IMR-90 (cell line): Measurements from ENCODE around the gene CCDC136. TPM values are rescaled to one million over a fixed set of nuclear protein-coding genes. Genes with fewer than 3 reads are reported as not detected.

ENCODE experiments used
- ATAC-seq: fragments of 200-7000 bp; cut with Tn5 transposase; 2 replicates; pipeline ENCODE4 v1.9.1; 2020; ENCODE audit warnings: low read depth, mild to moderate bottlenecking, moderate library complexity
- BruUV-seq: library from RNA; stranded (reverse); fragments of 400-500 nt; replicated peaks from 2 replicates; lab custom pipeline; 2021; lab: Mats Ljungman, UMichigan
- CTCF ChIA-PET: fragments of 300-600 bp; formaldehyde crosslinking; extraction: SDS; loops from one replicate; lab custom pipeline; 2021; ENCODE audit warnings: antibody characterized with exemption; lab: Yijun Ruan, JAX
- POLR2A ChIA-PET: fragments of 300-600 bp; sonication (Branson Sonifier 250); formaldehyde crosslinking; loops from one replicate; lab custom pipeline; 2022; ENCODE audit warnings: antibody characterized with exemption; ENCODE audit not compliant: unreplicated experiment; lab: Charles Lee
- DNase-seq: peaks from one replicate; pipeline ENCODE4 v3.0.0; 2013
- H2AFZ ChIP-seq: replicated peaks from 2 replicates; pipeline ENCODE3; 2013; ENCODE audit warnings: low read length, mild to moderate bottlenecking; ENCODE audit not compliant: poor library complexity
- H2AK5ac ChIP-seq: 2 replicates; pipeline ENCODE4 v1.6.1; 2013; ENCODE audit warnings: low read depth, low read length, inconsistent platforms
- H2AK9ac ChIP-seq: replicated peaks from 2 replicates; pipeline ENCODE3; 2013; ENCODE audit warnings: mild to moderate bottlenecking, low read depth, low read length, moderate library complexity; ENCODE audit not compliant: poor library complexity
- H2BK120ac ChIP-seq: 2 replicates; pipeline ENCODE4 v1.6.1; 2013; ENCODE audit warnings: low read depth, low read length, inconsistent platforms
- H2BK15ac ChIP-seq: 3 replicates; pipeline ENCODE4 v1.6.1; 2013; ENCODE audit warnings: low read depth, low read length, inconsistent platforms
- H2BK20ac ChIP-seq: 2 replicates; pipeline ENCODE4 v1.6.1; 2013; ENCODE audit warnings: low read depth, mild to moderate bottlenecking, inconsistent platforms, low read length, moderate library complexity
- H2BK5ac ChIP-seq: 2 replicates; pipeline ENCODE4 v1.6.1; 2013; ENCODE audit warnings: mild to moderate bottlenecking, low read depth, low read length, inconsistent platforms; ENCODE audit not compliant: poor library complexity, severe bottlenecking
- H3K14ac ChIP-seq: replicated peaks from 2 replicates; pipeline ENCODE4 v1.6.1; 2013; ENCODE audit warnings: low read depth, low read length, inconsistent platforms
- H3K18ac ChIP-seq: 2 replicates; pipeline ENCODE4 v1.6.1; 2013; ENCODE audit warnings: low read depth, low read length, control low read depth
- H3K23ac ChIP-seq: 2 replicates; pipeline ENCODE4 v1.6.1; 2013; ENCODE audit warnings: low read depth, low read length, inconsistent platforms
- H3K27ac ChIP-seq: 2 replicates; pipeline ENCODE4 v1.5.1; 2013; ENCODE audit warnings: mild to moderate bottlenecking, control low read depth, low read length; ENCODE audit not compliant: insufficient read depth
- H3K27me3 ChIP-seq: 2 replicates; pipeline ENCODE4 v1.6.1; 2013; ENCODE audit warnings: low read length; ENCODE audit not compliant: control insufficient read depth, insufficient read depth
- H3K36me3 ChIP-seq: 2 replicates; pipeline ENCODE4 v1.6.1; 2013; ENCODE audit warnings: low read length, mixed read lengths; ENCODE audit not compliant: control insufficient read depth, insufficient read depth
- H3K4ac ChIP-seq: 2 replicates; pipeline ENCODE4 v1.6.1; 2013; ENCODE audit warnings: low read depth, low read length, inconsistent platforms
- H3K4me1 ChIP-seq: 2 replicates; pipeline ENCODE4 v1.6.1; 2013; ENCODE audit warnings: low read length, mixed read lengths; ENCODE audit not compliant: control insufficient read depth, insufficient read depth
- H3K4me2 ChIP-seq: 2 replicates; pipeline ENCODE4 v1.6.1; 2013; ENCODE audit warnings: low read depth, mild to moderate bottlenecking, control low read depth, low read length, moderate library complexity
- H3K4me3 ChIP-seq: 2 replicates; pipeline ENCODE4 v1.5.1; 2013; ENCODE audit warnings: low read depth, mild to moderate bottlenecking, control low read depth, low read length, moderate library complexity; ENCODE audit not compliant: insufficient read depth
- H3K56ac ChIP-seq: 2 replicates; pipeline ENCODE4 v1.6.1; 2013; ENCODE audit warnings: low read length, inconsistent platforms; ENCODE audit not compliant: insufficient read depth; ENCODE audit errors: extremely low read depth
- H3K79me1 ChIP-seq, 2 experiments: 2 replicates each; pipeline ENCODE4 v1.6.1; 2013; ENCODE audit warnings: low read length in 2 of 2, inconsistent platforms in 1 of 2, low read depth in 1 of 2
- H3K9ac ChIP-seq: 2 replicates; pipeline ENCODE4 v1.6.1; 2013; ENCODE audit warnings: low read depth, low read length, control low read depth
- H3K9me1 ChIP-seq: 2 replicates; pipeline ENCODE4 v1.6.1; 2013; ENCODE audit warnings: low read length, inconsistent platforms; ENCODE audit not compliant: insufficient read depth
- H3K9me3 ChIP-seq: 2 replicates; pipeline ENCODE4 v1.6.1; 2013; ENCODE audit warnings: low read length; ENCODE audit not compliant: control insufficient read depth, insufficient read depth
- H4K20me1 ChIP-seq: 2 replicates; pipeline ENCODE4 v1.6.1; 2013; ENCODE audit warnings: low read length, inconsistent platforms; ENCODE audit not compliant: insufficient read depth
- H4K5ac ChIP-seq: 2 replicates; pipeline ENCODE4 v1.6.1; 2013; ENCODE audit warnings: mild to moderate bottlenecking, low read depth, low read length, control low read depth
- H4K8ac ChIP-seq, 2 experiments: 2 replicates each; pipeline ENCODE4 v1.6.1; 2013; ENCODE audit warnings: low read depth in 2 of 2, low read length in 2 of 2, control low read depth in 1 of 2, inconsistent platforms in 1 of 2
- H4K91ac ChIP-seq: 2 replicates; pipeline ENCODE4 v1.6.1; 2013; ENCODE audit warnings: low read depth, low read length, inconsistent platforms; ENCODE audit not compliant: insufficient read depth
- MAZ ChIP-seq: IDR thresholded peaks from 2 replicates; pipeline ENCODE4 v1.6.1; 2012; ENCODE audit warnings: low read depth, mild to moderate bottlenecking, low read length, improper control_type of control experiment, moderate library complexity, borderline replicate concordance
- POLR2A ChIP-seq: IDR thresholded peaks from 2 replicates; pipeline ENCODE4 v1.6.1; 2012; ENCODE audit warnings: mild to moderate bottlenecking, low read depth, low read length
- RAD21 ChIP-seq: IDR thresholded peaks from 2 replicates; pipeline ENCODE4 v1.6.1; 2012; ENCODE audit warnings: low read length, improper control_type of control experiment
- WGBS, 2 experiments: methylation state at CpG; one replicate each; pipeline versions ENCODE4 v1.1.5 to v1.1.7; 2013; ENCODE audit warnings: missing lambda C conversion rate in 2 of 2; ENCODE audit not compliant: insufficient read length in 1 of 2; ENCODE audit errors: extremely low coverage in 2 of 2; 5-methylcytosine and 5-hydroxymethylcytosine counted together
- dilution Hi-C: fragments of 300-500 bp; cut with HindIII; formaldehyde crosslinking; loops from one replicate; pipeline ENCODE4 v1.14.3; 2018; ENCODE audit warnings: low sequenced_read_pairs; ENCODE audit not compliant: unreplicated experiment
- in situ Hi-C: fragments of 300-500 bp; cut with MboI; formaldehyde crosslinking; loops from 3 replicates; pipeline ENCODE4 v1.14.3; 2019; ENCODE audit warnings: low sequenced_read_pairs, inconsistent platforms, mixed read lengths
- intact Hi-C: fragments of 100-400 bp; cut with micrococcal nuclease; formaldehyde crosslinking; loops from 2 replicates; pipeline ENCODE4 v1.10.0; 2022
- polyA plus RNA-seq, 3 experiments: library from polyadenylated mRNA; depleted of rRNA; stranded (reverse); fragments of >200 nt; gene quantifications; 2 replicates each; pipeline ENCODE4 v1.2.3, GENCODE V29; 2012; ENCODE audit warnings: low replicate concordance in 1 of 3
- total RNA-seq: library from RNA; depleted of rRNA; stranded (reverse); fragments of >200 nt; gene quantifications from 2 replicates; pipeline ENCODE4 v1.2.3, GENCODE V29; 2012

Gene CCDC136
- total and polyA plus RNA-seq, 2 of the 4 experiments (the other 2 are of a cell fraction): 7.7 to 18.0 TPM

DNA sequence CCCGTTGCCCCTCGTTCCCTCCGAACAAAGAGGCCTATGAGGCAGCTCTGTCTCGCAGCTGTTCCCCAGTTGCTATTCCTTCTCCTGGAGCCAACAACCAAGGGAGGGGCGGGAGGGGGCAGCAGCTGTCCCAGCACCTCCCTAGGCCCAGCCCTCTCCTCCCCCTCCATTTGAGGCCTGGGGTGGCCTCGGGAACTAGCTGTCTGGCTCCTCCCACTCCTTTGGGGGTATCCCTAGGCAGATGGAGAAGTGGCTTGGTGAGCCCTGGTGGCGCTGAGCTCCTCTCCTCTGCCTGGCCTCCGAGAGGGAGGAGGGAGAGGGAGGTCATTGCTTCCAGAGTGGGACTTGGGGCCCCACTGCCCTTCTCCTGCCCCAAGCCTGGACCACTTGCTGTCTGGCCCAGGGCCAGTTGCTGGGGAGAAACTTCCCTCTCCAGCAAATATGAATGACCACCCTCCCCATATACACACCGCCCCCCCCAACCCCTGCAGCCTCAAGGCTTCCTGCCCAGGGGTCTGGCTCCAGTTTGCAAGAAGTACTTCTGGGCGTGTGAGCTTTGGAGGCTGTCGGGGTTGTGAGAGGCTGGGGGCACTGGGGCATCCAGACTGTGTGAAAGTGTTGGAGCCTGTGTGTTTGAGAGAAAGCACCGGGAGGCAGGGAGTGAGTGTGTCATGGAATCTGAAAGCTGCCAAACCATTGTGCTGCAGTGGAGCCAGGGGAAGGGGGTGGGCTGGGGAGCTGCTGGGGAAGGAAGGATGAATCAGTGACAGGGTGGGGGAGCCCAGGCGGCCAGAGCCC is 41.6 kb downstream of the CCDC136 start:
- H3K4me1 ChIP-seq: peaks cover 31% of the 10 kb centered on the region
- peaks cover 34% of the 10 kb centered on the region for H3K36me3 ChIP-seq
- in situ Hi-C loops: no loop called here
- H2BK5ac ChIP-seq: peak overlapping the region; percentile 90
- H4K5ac ChIP-seq: peak overlapping the region; percentile 74
- TF ChIP-seq POLR2A (no peak), MAZ (0 out of 2 replicates have a peak, but pooled peaks have one; percentile 28), RAD21 (0 out of 2 replicates have a peak, but pooled peaks have one; percentile 6)
- intact Hi-C loops: loop anchor here (5.0 kb wide), 1 partner anchor 91 kb away; no protein-coding TSS in a partner anchor
- H3K4me2 ChIP-seq: peak overlapping the region; percentile 95
- H3K23ac ChIP-seq: peak overlapping the region; percentile 55
- CTCF ChIA-PET: interaction anchor here (0.9 kb wide), 1 partner anchor 225 kb away, joined by 3 read pairs; no protein-coding TSS in a partner anchor
- H2BK120ac ChIP-seq: peak overlapping the region; percentile 66; the same call in 1 of the 2 replicates
- H3K9ac ChIP-seq: peak overlapping the region; percentile 87
- peak overlapping the region; percentile 24 for H2AFZ ChIP-seq
- peak overlapping the region; percentile 59 for H3K4ac ChIP-seq
- H3K27me3 ChIP-seq: no peaks in the 10 kb centered on the region
- H4K20me1 ChIP-seq: peaks cover 87% of the 10 kb centered on the region
- H3K9me1 ChIP-seq: 0 out of 2 replicates have a peak, but pooled peaks cover 2% of the 10 kb centered on the region
- ATAC-seq: peak; percentile 18
- H2BK20ac ChIP-seq: no peak overlapping the region
- DNase-seq: peak; percentile 88
- H2BK15ac ChIP-seq: no peak overlapping the region
- no peaks in the 10 kb centered on the region for H3K9me3 ChIP-seq
- WGBS, 2 experiments: 0% methylated on average over 3 of the region's 13 CpGs; no CpG with 5 or more reads in 1 of the 2 experiments
- POLR2A ChIA-PET: interaction anchor here (0.5 to 1.9 kb wide), 5 partner anchors 77 to 355 kb away, joined by 3 to 12 read pairs (median 3); partner anchors contain the start of genes CALU and SMO
- H3K79me1 ChIP-seq: peaks cover 9 to 65% of the 10 kb centered on the region in 2 experiments
- H3K27ac ChIP-seq: peak overlapping the region; percentile 95
- peak overlapping the region; percentile 49 for H2AK5ac ChIP-seq
- no TSS peak for BruUV-seq
- H4K8ac ChIP-seq: peak overlapping the region; percentile 49 to 62; a peak in 2 of 4 replicates
- H2AK9ac ChIP-seq: peak overlapping the region; percentile 88
- H3K56ac ChIP-seq: no peak overlapping the region
- peak overlapping the region; percentile 77 for H3K18ac ChIP-seq
- dilution Hi-C loops: no loop called here
- peak overlapping the region; percentile 72; the same call in 1 of the 2 replicates for H3K14ac ChIP-seq
- peak overlapping the region; percentile 76; the same call in 1 of the 2 replicates for H4K91ac ChIP-seq
- H3K4me3 ChIP-seq: peak overlapping the region; percentile 99
